NCI-H1694 (cell line): ENCODE data around the gene CBX4.

ENCODE experiments used
- DNase-seq: peaks from one replicate; lab custom pipeline; 2025; lab: John Stamatoyannopoulos, UW

Gene CBX4

DNA sequence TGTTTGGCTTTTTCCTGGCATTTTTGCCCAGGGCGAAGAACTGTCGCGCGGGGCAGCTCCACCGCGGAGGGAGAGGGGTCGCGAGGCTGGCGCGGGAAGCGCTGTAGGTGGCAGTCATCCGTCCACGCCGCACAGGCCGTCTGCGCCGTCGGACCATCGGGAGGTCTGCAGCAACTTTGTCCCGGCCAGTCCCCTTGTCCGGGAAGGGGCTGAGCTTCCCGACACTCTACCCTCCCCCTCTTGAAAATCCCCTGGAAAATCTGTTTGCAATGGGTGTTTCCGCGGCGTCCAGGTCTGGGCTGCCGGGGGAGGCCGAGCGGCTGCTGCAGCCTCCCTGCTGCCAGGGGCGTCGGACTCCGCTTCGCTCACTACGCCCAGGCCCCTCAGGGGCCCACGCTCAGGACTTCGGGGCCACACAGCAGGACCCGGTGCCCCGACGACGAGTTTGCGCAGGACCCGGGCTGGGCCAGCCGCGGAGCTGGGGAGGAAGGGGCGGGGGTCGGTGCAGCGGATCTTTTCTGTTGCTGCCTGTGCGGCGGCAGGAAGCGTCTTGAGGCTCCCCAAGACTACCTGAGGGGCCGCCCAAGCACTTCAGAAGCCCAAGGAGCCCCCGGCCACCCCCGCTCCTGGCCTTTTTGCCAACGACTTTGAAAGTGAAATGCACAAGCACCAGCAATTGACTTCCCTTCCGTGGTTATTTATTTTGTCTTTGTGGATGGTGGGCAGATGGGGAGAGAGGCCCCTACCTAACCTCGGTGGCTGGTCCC lies 2.3 kb upstream of the CBX4 start:
- no peak for DNase-seq

- no peak for DNase-seq
Measured at GRCh38 chr17:79840989-79841286, 1.7 kb upstream of the CBX4 start.

DNA sequence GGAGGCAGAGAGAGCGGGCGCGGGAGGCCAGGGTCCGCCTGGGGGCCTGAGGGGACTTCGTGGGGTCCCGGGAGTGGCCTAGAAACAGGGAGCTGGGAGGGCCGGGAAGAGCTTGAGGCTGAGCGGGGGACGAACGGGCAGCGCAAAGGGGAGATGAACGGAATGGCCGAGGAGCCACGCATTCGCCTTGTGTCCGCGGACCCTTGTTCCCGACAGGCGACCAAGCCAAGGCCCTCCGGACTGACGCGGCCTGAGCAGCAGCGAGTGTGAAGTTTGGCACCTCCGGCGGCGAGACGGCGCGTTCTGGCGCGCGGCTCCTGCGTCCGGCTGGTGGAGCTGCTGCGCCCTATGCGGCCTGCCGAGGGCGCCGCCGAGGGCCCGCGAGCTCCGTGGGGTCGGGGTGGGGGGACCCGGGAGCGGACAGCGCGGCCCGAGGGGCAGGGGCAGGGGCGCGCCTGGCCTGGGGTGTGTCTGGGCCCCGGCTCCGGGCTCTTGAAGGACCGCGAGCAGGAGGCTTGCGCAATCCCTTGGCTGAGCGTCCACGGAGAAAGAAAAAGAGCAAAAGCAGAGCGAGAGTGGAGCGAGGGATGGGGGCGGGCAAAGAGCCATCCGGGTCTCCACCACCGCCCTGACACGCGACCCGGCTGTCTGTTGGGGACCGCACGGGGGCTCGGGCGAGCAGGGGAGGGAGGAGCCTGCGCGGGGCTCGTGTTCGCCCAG lies 1.2 kb upstream of the CBX4 start:
- no peak for DNase-seq

DNA sequence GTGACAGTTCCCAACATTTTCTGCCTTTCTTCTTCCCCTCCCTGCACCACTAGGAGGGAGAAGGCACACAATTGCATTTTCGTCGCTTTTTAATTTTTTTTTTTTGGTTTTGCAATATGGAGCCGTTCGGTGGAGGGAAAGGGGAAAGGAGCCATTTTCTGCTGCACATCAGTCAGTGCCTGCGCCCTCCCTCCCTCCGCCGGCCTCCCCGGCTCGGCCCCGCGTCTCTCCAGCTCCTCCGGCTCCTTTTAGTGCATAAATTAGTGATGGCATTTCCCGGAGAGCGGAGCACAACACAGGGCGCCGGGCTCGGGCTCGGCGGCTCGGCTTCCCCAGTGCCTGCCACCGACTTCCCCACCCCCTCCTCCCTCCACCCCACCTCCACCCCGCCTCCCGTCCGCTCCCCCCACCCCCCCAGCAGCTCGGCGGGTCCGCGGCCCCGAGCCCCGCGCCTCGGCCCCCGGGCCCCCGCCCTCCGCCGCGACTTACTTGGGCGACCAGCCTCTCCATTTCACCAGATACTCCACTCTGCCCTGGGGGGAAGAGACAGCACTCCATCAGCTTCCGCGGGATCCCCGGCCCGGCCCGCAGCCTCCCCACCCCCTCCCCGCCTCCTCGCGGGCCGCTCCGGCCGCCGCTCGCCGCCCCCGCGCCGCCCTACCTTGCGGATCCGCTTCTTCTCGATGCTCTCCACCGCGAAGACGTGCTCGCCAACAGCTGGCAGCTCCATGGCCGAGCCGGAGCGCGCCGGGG lies 542 bp downstream of the CBX4 start:
- peak; percentile 48 for DNase-seq

DNA sequence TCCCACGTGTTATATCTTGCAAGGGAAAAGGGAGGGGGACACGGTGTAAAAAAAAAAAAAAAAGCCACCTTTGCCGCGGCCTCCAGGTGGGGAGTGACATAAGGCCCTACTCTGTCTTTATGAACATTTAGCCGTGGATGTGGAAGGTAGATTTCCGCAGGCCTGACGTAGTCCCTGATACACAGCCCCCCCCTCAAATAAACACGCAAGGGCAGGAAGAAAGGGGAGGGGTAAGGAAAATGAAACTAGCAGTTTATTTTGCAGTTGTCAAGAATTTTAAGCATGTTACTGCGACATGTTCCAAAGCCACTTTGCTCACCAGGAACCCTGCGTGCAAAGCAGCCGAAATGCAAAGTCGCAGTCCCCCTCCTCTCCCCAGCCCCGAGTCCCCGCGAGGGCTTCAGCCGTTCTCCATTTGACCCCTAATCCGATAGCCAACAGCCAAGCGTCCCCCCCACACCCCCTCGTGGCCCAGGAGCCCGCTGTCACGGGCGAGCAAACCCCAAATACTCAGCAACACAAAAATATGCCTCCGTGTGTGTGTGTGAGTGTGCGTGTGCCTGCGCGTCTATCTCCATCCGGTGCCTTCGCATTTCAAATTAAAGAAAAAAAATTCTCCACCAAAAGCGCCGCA lies 1.2 kb downstream of the CBX4 start:
- no peak for DNase-seq

DNA sequence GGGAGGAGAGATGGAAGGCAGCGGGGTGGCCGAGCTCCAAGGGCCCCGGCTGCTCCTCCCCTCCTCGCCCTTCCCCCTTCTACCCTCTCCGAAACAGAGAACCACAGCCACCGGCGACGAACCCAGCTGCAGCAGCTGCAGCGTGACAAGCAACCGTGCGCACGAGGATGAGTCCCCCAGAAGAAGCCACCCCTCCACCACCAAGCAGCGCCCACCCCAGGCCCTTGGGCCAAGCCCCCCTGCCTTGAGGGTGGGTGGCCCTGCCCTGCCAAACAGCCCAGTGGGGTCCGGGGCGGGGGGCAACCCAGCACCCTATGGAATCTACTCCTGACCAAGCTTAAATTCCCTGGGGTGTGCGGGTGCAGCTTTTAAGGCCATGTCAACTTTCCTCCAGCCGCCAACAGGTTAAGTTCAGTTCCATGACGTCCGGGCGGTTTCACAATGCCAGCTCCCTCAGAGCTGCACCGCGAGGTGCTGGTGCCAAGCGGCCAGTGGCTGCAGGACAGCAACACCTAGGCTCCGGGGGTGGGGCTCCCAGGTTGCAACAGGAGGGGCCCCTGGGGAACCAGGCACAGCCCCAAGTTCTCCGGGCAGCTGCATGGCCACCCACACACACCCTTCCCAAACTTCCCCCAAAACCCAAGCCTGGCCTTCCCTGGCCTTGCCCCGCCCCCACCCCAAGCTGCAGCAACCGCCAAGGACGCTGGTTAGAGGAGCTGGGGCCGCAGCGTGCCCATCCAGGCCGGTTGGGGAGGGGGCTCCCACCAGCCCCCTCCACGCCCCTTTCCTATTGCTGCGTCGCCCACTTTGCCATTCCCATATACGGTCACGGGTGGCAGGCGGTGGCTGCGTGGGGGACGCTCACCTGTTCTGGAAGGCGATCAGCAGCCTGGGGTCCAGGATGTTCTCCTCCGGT lies 2.0 kb downstream of the CBX4 start:
- DNase-seq = peak; percentile 28

DNA sequence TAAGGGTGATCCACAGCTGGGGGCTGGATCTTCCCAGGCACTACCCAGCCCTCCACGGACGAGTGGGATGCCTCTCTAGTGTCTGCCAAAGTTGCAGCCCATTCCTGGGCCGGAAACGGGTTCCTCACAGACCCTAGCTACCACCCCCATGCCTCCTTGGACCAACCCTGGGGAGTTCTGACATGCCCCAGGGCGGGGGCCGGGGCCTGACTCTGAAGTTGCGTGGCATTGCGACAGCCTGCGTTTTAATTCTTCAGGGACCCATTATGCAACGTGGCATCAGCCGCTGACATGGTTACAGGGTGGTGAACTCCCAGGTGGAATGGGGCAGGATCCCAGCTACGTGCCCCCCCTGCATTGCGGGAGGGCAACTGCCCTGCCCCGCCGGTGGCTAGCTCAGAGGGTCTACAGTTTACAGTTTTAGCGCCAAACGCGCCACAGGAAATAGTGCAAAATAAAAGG lies 2.7 kb downstream of the CBX4 start:
- DNase-seq = no peak

DNA sequence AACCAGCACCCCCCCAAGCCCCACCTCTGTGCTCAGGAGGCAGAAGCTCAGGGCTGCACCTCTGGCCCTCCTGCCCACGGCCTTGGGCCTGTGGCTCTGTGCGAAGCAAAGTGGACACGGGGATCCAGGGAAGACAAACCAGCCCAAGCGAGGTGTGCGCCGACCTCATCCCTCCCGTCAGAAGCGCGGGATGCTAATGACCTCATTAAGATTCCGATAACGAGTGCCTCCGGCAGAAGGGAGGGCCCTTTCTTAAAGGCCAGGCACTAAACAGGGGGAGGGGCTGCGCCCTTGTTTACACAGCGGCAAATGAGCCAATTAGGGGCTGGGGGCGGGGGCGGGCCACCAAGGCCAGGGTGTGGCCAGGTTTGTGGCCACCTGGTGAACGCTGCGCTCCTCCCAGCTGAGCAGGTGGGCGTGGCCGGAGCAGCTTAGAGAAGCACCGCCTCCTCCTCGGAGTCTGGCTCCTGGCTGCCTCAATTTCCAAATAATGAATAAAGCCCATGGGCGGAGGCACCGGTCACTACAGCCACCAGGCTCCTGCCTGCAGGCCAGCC lies 3.2 kb downstream of the CBX4 start:
- DNase-seq = no peak

- DNase-seq = no peak
Measured at GRCh38 chr17:79835470-79835899, 3.8 kb downstream of the CBX4 start.

DNA sequence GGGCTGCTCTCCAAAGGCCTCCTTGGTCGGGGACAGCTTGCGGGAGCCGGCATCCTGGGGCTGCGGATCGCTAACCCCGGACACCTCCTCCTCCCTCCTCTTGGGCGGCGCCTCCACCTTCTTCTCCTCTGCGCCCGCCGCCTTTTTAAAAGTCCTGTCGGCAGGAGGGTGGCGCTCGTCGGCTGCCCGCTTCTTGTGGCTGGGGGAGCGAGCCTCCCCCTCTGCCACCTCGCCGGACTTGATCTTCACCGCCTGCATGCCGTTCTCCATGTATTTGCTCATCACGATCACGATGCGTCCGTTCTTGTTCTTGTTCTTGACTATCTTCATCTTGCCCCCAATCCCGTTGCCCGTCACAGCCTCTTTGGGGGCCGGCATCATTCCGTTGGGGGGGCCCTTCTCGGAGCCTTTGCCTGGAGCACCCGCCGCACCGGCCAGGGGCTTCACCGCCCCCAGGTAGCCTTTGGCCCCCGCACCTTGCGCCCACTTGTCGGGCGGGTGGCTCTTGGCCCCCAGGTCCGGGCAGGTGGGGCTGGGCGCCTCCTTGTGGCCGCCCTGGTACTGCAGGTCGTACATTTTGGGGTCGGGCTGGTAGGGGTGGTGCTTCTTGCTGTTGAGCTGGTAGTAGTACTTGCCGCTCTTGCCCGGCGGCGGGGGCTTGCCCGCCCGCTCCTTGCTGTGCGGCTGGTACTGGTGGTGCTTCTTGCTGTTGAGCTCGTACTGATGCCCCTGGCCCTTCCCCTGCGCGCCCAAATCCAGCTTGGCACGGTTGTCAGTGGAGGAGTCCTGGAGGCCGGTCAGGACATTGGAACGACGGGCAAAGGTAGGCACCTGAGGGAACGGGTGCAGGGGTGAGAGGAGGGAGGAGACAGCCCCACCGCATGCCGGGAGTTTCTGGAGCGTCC lies 4.4 kb downstream of the CBX4 start:
- peak; percentile 29 for DNase-seq

DNA sequence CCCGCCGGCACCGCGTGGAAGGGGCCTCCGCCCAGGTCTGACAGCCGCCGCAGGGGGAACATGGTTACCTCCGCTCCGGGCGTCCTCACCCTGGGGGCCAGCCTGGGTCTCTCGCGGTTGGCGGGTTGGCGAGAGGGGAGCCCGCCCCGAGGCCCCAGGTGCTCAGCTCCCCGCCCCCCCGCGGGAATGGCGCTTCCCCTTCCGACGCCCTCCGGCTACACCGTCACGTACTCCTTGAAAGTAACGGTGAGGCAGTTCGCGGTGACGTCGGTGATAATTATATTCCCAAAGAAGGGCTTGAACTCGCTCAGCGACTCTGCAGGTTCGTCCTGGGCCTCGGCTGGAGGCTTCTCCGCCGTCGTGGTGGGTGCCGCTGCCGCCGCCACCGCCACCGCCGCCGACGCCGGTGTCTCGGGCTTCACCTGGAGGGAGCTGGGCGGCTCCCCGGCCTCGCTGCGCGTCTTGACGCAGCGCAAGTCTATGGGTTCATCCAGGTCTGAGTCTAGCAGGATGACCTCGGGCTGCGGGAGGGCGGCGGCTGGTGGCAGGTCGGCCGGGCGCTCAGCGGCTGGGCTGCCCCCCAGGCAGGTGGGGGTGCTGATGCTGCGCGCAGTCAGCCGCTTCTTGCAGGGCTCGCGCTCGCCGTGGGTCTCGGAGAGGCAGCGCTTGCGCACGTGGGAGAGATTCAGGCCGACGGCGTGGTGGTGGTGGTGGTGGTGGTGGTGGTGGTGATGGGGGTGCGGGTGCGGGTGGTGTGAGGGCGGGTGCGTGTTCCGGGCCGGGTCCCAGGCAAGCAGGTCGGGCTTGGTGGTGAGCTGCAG lies 5.3 kb downstream of the CBX4 start:
- DNase-seq = no peak

GRCh38 chr17:79833110-79833450 lies 6.2 kb downstream of the CBX4 start:
- DNase-seq = no peak

- no peak for DNase-seq
Measured at GRCh38 chr17:79832218-79833109, 6.8 kb downstream of the CBX4 start.

DNA sequence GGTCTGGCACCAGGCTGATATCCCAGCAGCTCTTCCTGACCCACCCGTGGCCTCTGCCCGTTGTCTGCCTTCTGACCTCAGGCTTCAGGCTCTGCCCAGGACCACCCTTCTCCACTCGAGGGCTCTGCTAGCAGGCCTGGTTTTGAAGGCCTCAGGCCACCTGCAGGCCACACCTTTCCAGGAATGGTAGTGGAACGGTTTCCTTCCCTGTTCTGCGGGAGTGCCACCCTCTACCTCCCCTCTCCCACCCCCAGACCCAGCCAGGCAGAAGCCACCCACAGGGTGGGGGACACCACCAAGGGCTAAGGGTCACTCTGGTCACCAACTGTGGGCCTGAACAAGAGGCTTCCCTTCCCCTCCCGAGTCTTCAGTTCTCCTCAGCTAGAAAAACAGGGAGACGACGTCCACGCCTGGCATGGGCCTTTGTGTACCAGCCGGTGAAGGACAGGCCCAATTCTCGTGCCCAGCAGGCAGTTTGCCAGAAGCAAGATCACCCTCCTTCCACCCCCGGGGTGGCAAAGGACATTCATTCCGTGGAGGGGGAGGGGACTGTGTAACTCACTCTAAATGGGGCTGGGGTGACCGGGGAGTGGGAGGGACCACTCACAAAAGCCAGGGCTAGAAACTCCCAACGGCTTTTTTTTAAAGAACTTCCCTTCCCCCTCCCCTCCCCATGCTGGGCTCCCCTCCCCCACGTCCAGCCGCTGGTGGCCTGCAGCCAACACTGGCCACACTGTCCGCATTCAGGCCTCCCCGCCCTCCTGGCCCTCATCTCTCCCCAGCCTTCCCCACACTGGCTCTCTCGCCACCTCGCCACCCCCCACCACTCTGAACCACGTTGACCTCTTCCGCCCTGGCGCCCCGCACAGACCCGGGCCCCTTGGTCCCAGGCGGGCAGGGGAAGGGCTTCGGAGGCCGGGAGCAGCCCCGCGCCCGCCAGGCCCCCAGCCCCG lies 7.7 kb downstream of the CBX4 start:
- DNase-seq = no peak

DNA sequence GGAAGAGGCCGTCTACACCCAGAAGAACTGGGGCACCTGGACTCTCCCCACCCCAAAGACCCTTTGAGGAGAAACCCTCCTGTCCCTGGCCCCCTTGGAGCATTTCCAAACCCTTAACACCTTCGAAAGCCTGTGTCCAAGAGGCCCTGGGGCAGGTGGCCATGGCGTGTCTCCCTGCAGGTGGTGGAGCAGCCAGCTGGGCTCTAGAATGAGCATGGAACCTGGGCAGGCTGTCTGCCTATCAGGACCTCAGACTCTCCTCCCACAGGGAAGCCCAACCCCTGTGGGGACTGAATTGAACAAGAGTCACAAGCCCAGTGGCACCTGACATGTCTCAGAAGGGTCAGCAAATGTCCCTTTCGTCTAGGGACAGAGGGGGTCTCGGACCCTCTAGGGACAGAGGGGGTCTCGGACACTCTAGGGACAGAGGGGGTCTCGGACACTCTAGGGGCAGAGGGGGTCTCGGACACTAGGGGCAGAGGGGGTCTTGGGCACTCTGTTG lies 8.4 kb downstream of the CBX4 start:
- DNase-seq = no peak

DNA sequence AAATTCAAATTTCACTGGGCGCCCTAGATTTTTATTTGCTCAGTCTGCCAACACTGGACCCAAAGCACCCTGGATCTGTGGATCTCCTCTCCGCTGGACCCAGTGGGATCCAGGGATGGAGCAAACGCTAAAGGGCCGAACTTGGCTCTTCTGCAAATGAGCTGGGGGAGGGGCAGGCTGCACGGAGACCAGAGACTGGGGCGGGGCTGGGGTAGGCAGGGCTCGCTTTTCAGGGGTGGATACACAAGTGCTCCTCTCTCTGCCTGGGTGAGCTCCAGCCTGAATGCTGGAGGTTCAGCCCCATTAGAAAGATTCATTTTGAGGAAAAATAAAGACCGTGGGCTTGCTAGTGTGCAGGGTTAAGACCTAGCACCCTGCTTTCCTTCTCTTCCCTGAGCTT lies 8.9 kb downstream of the CBX4 start:
- no peak for DNase-seq

DNA sequence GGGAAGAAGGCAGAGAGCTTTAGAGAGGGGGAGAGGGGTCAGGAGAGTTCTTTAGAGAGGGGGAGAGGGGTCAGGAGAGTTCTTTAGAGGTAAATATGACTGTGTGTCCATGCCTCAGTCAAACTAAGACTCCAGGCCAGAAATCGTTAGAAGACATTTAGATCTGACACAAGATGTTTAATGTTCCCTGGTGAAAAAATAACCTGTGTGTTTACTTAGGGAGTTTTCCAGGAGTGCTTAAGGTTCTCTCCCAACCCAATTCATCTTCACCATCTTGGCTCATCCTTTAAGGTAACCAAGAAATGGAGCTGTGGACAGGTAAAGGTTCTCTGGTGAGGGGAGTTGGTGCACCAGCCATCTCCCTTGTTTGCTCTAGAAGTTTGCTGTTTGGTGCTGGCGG lies 9.8 kb downstream of the CBX4 start:
- no peak for DNase-seq
